CD4-positive, alpha-beta T cell treated with Interleukin-1 beta for 1 hour (primary cell): ENCODE results near the gene PRR19.

Experiments used
- DNase-seq, 2 donors: peaks; one replicate each; pipeline ENCODE4 v3.0.0-alpha.2; 2020 to 2022

Gene PRR19

GRCh38 chr19:42352301-42353259, 50.6 kb downstream of the PRR19 start:
- DNase-seq, result peak; percentile 23 to 26

- no peak for DNase-seq
These were observed 51.5 kb downstream of the PRR19 start for GRCh38 chr19:42353341-42354015.

- DNase-seq, result no peak
These were observed 54.0 kb downstream of the PRR19 start for GRCh38 chr19:42355896-42356295.

DNA sequence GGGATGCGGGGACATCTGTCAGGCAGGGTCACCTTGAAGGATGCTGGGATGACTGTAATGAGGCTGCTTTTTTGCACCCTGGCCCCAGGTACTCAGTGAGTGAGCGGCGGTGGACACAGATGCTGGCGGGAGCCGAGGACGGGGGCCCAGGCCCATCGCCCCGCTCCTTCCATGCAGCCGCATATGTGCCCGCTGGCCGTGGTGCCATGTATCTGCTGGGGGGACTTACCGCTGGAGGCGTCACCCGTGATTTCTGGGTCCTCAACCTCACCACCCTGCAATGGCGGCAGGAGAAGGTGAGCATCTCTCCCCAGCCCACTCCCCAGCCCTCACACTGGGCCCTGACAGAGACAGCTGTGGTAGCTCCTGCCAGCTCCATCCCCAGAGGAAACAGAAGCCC, 54.8 kb downstream of the PRR19 start:
- DNase-seq, result no peak

GRCh38 chr19:42357290-42357689, 55.4 kb downstream of the PRR19 start:
- DNase-seq, result no peak
